ENCODE measurements around the gene SHMT2.

GRCh38 chr12:57180321-57180989 lies 49.1 kb upstream of the SHMT2 start:
- TF ChIP-seq POLR2A (IDR thresholded peaks at IDR 0.05; ENCODE audit: low read depth, low read length) (no peak), CTCF (conservative IDR thresholded peaks at IDR 0.05; ENCODE audit: low read depth, low read length) (no peak), CEBPB (IDR thresholded peaks at IDR 0.05; ENCODE audit: low read depth, low read length) (no peak), RCOR1 (IDR thresholded peaks at IDR 0.05; ENCODE audit: insufficient replicate concordance, low read length) (no peak), RAD21 (IDR thresholded peaks at IDR 0.05; ENCODE audit: low read length) (no peak), CHD1 (IDR thresholded peaks at IDR 0.05; ENCODE audit: low read depth, low read length) (no peak), USF2 (IDR thresholded peaks at IDR 0.05; ENCODE audit: low read depth, low read length) (no peak), MAZ (IDR thresholded peaks at IDR 0.05; ENCODE audit: borderline replicate concordance, low read depth, low read length) (no peak), NFE2L2 (IDR thresholded peaks at IDR 0.05; ENCODE audit: low read depth, low read length) (no peak), RFX5 (IDR thresholded peaks at IDR 0.05; ENCODE audit: low read depth, low read length) (no peak)

Data from IMR-90 (cell line).